K562 (cell line): ENCODE data around the gene GNG7. TPM values are rescaled to one million over a fixed set of nuclear protein-coding genes. Genes with fewer than 3 reads are reported as not detected.

Experiments
- BMI1 ChIP-seq: fragments of 150-350 bp; IDR thresholded peaks from 2 replicates; pipeline ENCODE4 v1.6.1; 2014; ENCODE audit warnings: low read length
- CC2D1A ChIP-seq: fragments of 450-650 bp; IDR thresholded peaks from 2 replicates; pipeline ENCODE4 v1.6.1; 2017; ENCODE audit warnings: mild to moderate bottlenecking
- CCNT2 ChIP-seq: IDR thresholded peaks from 2 replicates; pipeline ENCODE4 v1.6.1; 2011; ENCODE audit warnings: borderline replicate concordance, low read depth, mild to moderate bottlenecking, moderate library complexity, mixed read lengths, low read length; ENCODE audit not compliant: insufficient read length; ENCODE audit errors: extremely low read depth
- E2F6 ChIP-seq, 2 experiments: IDR thresholded peaks; 2 replicates each; pipeline ENCODE4 v1.6.1; 2011; ENCODE audit warnings: borderline replicate concordance in 1 of 2, control low read depth in 1 of 2, low read depth in 1 of 2, low read length in 1 of 2, mild to moderate bottlenecking in 1 of 2, mixed read lengths in 1 of 2, moderate library complexity in 1 of 2; ENCODE audit not compliant: insufficient read depth in 1 of 2, insufficient read length in 1 of 2, poor library complexity in 1 of 2, severe bottlenecking in 1 of 2; ENCODE audit errors: extremely low read depth in 1 of 2
- MXI1 ChIP-seq: IDR thresholded peaks from 2 replicates; pipeline ENCODE4 v1.6.1; 2011; ENCODE audit warnings: low read depth, mild to moderate bottlenecking, improper control_type of control experiment, low read length
- NFRKB ChIP-seq: fragments of 450-650 bp; IDR thresholded peaks from 2 replicates; pipeline ENCODE4 v1.6.1; 2016; ENCODE audit warnings: low read depth
- RAD51 ChIP-seq: fragments of 450-650 bp; IDR thresholded peaks from 2 replicates; pipeline ENCODE4 v1.7.1; 2016; ENCODE audit warnings: low read depth, mild to moderate bottlenecking, borderline replicate concordance
- RFX7 ChIP-seq: fragments of 250-450 bp; sonication (Bioruptor Pico); IDR thresholded peaks from 2 replicates; pipeline ENCODE4 v1.5.1; 2021; ENCODE audit warnings: mild to moderate bottlenecking
- SIN3B ChIP-seq: fragments of 450-650 bp; IDR thresholded peaks from 2 replicates; pipeline ENCODE4 v1.6.1; 2017; ENCODE audit warnings: low read depth, mild to moderate bottlenecking, moderate library complexity
- SP1 ChIP-seq: sonication (generic); formaldehyde crosslinking; IDR thresholded peaks from 2 replicates; pipeline ENCODE4 v1.8.1; 2022; ENCODE audit warnings: mild to moderate bottlenecking, missing genetic modification reagents
- STAT6 ChIP-seq: sonication (generic); formaldehyde crosslinking; IDR thresholded peaks from 2 replicates; pipeline ENCODE4 v1.8.1; 2023; ENCODE audit warnings: mild to moderate bottlenecking, missing genetic modification reagents
- TAF1 ChIP-seq: IDR thresholded peaks from 2 replicates; pipeline ENCODE4 v1.6.1; 2011; ENCODE audit warnings: mild to moderate bottlenecking, low read length, moderate library complexity; ENCODE audit not compliant: insufficient read depth, control insufficient read depth, severe bottlenecking; ENCODE audit errors: extremely low read depth
- TCFL5 ChIP-seq: fragments of 250-450 bp; sonication (Bioruptor Pico); conservative IDR thresholded peaks from 2 replicates; pipeline ENCODE4 v1.6.1; 2021; ENCODE audit warnings: mild to moderate bottlenecking, moderate library complexity, matching md5 sums
- ZNF197 ChIP-seq: fragments of 200-800 bp; sonication (Bioruptor generic); IDR thresholded peaks from 2 replicates; pipeline ENCODE4 v1.6.1; 2016; ENCODE audit warnings: low read depth, missing genetic modification characterization, missing compliant biosample characterization
- ZNF512 ChIP-seq: IDR thresholded peaks from 2 replicates; pipeline ENCODE4 v1.6.1; 2016; ENCODE audit warnings: missing genetic modification characterization, missing compliant biosample characterization
- ZNF518B ChIP-seq: fragments of 250-450 bp; sonication (Bioruptor Pico); IDR thresholded peaks from 2 replicates; pipeline ENCODE4 v1.5.0; 2021; ENCODE audit warnings: mild to moderate bottlenecking, moderate library complexity
- polyA plus RNA-seq, 8 experiments: library from polyadenylated mRNA; depleted of rRNA in 4 of 8; stranded (reverse) in 5 of 8; unstranded in 3 of 8; fragments of >200 nt; fragmentation: Nextera tagmentation in 2 of 8; fragmentation: Illumina TruSeq in 1 of 8; extraction: Ambion mirVana in 2 of 8; extraction: Trizol in 1 of 8; gene quantifications; 2 replicates each; pipeline versions ENCODE4 v1.2.1 to v1.2.3, GENCODE V29; 2011 to 2014; ENCODE audit warnings: inconsistent platforms in 1 of 8, missing spikeins in 1 of 8
- total RNA-seq, 7 experiments: library from RNA; depleted of rRNA in 6 of 7; stranded (reverse); fragments of >200 nt in 6 of 7; fragmentation: Illumina TruSeq in 2 of 7; extraction: Trizol in 2 of 7; gene quantifications; 2 replicates each; pipeline versions ENCODE4 v1.2.1 to v1.2.3, GENCODE V29; 2011 to 2021; ENCODE audit warnings: low replicate concordance in 1 of 7

The GNG7 gene
- total and polyA plus RNA-seq, 9 of the 15 experiments (the other 6 are each of a cell fraction or from before 2014, with no cell fraction given), result 0.01 to 0.20 (median 0.06) TPM; not detected in 1

GRCh38 chr19:2507109-2507508 lies 195.4 kb downstream of the GNG7 start (continued):
- TF ChIP-seq ZNF512 (tag) (no peak), ZNF197 (CRISPR knock-in tag) (no peak), BMI1 (no peak), RFX7 (CRISPR knock-in tag) (no peak), ZNF518B (CRISPR knock-in tag) (no peak), TCFL5 (CRISPR knock-in tag) (no peak), E2F6 (IDR thresholded peaks at IDR 0.05; ENCODE audit: borderline replicate concordance in 1 of 2, extremely low read depth in 1 of 2, insufficient read depth in 1 of 2, insufficient read length in 1 of 2, low read depth in 1 of 2, low read length in 1 of 2, poor library complexity in 1 of 2, severe bottlenecking in 1 of 2) (no peak), NFRKB (no peak), CCNT2 (no peak), TAF1 (no peak), STAT6 (CRISPR knock-in tag) (no peak), RAD51 (no peak), SIN3B (no peak), MXI1 (no peak), SP1 (CRISPR knock-in tag) (no peak), CC2D1A (no peak)
